HepG2 (cell line): ENCODE results near the gene COASY. TPM values are rescaled to one million over a fixed set of nuclear protein-coding genes. Genes with fewer than 3 reads are reported as not detected.
A peak's percentile ranks its signal among the peaks of the same experiment; 100 is the strongest.

Experiments
- AGO1 ChIP-seq: fragments of 200-400 bp; formaldehyde crosslinking; IDR thresholded peaks from 2 replicates; pipeline ENCODE4 v1.6.1; 2017; ENCODE audit warnings: mild to moderate bottlenecking, low read depth, low read length, moderate library complexity; ENCODE audit not compliant: poor library complexity, severe bottlenecking
- ARID5B ChIP-seq: IDR thresholded peaks from 2 replicates; pipeline ENCODE4 v1.4.0; 2020; ENCODE audit warnings: mild to moderate bottlenecking, missing genetic modification reagents
- CCAR2 ChIP-seq: fragments of 200-400 bp; formaldehyde crosslinking; optimal IDR thresholded peaks from 2 replicates; pipeline ENCODE3; 2018; ENCODE audit warnings: low read depth, mild to moderate bottlenecking, low read length, moderate library complexity
- CENPT ChIP-seq: sonication (generic); formaldehyde crosslinking; IDR thresholded peaks from 2 replicates; pipeline ENCODE4 v1.8.0; 2022; ENCODE audit warnings: low read depth, mild to moderate bottlenecking, moderate library complexity, missing genetic modification reagents
- FOXO1 ChIP-seq: sonication (generic); formaldehyde crosslinking; IDR thresholded peaks from 2 replicates; pipeline ENCODE4 v1.4.0; 2020; ENCODE audit warnings: missing genetic modification reagents
- IRX3 ChIP-seq: sonication (generic); formaldehyde crosslinking; IDR thresholded peaks from 2 replicates; pipeline ENCODE4 v1.8.1; 2023; ENCODE audit warnings: mild to moderate bottlenecking, low read depth, missing genetic modification reagents, borderline replicate concordance
- MAZ ChIP-seq, 2 experiments: sonication (generic) in 1 of 2; formaldehyde crosslinking in 1 of 2; IDR thresholded peaks; 2 replicates each; pipeline versions ENCODE4 v1.5.0 to v1.6.1; 2012 to 2020; ENCODE audit warnings: low read depth in 2 of 2, mild to moderate bottlenecking in 2 of 2, borderline replicate concordance in 1 of 2, improper control_type of control experiment in 1 of 2, low read length in 1 of 2, missing genetic modification reagents in 1 of 2, moderate library complexity in 1 of 2
- MED13 ChIP-seq: sonication (generic); formaldehyde crosslinking; IDR thresholded peaks from 2 replicates; pipeline ENCODE4 v1.5.0; 2020; ENCODE audit warnings: missing genetic modification reagents
- NAIF1 ChIP-seq: sonication (generic); formaldehyde crosslinking; IDR thresholded peaks from 2 replicates; pipeline ENCODE4 v1.5.0; 2020; ENCODE audit warnings: mild to moderate bottlenecking, missing genetic modification reagents, borderline replicate concordance
- POLR2AphosphoS2 ChIP-seq: IDR thresholded peaks from 2 replicates; pipeline ENCODE4 v1.6.1; 2011; ENCODE audit warnings: low read depth, low read length, improper control_type of control experiment
- SALL2 ChIP-seq: sonication (generic); formaldehyde crosslinking; IDR thresholded peaks from 2 replicates; pipeline ENCODE4 v1.8.1; 2023; ENCODE audit warnings: mild to moderate bottlenecking, missing genetic modification reagents, inconsistent platforms
- YEATS2 ChIP-seq: sonication (generic); formaldehyde crosslinking; IDR thresholded peaks from 2 replicates; pipeline ENCODE4 v1.4.0; 2020; ENCODE audit warnings: missing genetic modification reagents, borderline replicate concordance
- YY1 ChIP-seq: IDR thresholded peaks from 2 replicates; pipeline ENCODE4 v1.6.1; 2011; ENCODE audit warnings: low read length, low read depth, moderate library complexity, mild to moderate bottlenecking; ENCODE audit not compliant: insufficient read depth, insufficient replicate concordance
- ZMYM3 ChIP-seq: sonication (generic); formaldehyde crosslinking; IDR thresholded peaks from 2 replicates; pipeline ENCODE4 v1.5.1; 2020; ENCODE audit warnings: mild to moderate bottlenecking, missing genetic modification reagents
- ZNF274 ChIP-seq: sonication (generic); formaldehyde crosslinking; IDR thresholded peaks from 2 replicates; pipeline ENCODE4 v1.5.1; 2020; ENCODE audit warnings: mild to moderate bottlenecking, missing genetic modification reagents
- ZNF343 ChIP-seq: sonication (generic); formaldehyde crosslinking; IDR thresholded peaks from 2 replicates; pipeline ENCODE4 v1.4.0; 2020; ENCODE audit warnings: mild to moderate bottlenecking, missing genetic modification reagents
- ZNF496 ChIP-seq: sonication (generic); formaldehyde crosslinking; IDR thresholded peaks from 2 replicates; pipeline ENCODE4 v1.8.1; 2023; ENCODE audit warnings: mild to moderate bottlenecking, moderate library complexity, missing genetic modification reagents; ENCODE audit not compliant: insufficient replicate concordance
- ZNF670 ChIP-seq: sonication (generic); formaldehyde crosslinking; IDR thresholded peaks from 2 replicates; pipeline ENCODE4 v1.8.0; 2022; ENCODE audit warnings: mild to moderate bottlenecking, missing genetic modification reagents, borderline replicate concordance
- ZSCAN5A ChIP-seq: sonication (generic); formaldehyde crosslinking; IDR thresholded peaks from 2 replicates; pipeline ENCODE4 v1.8.0; 2022; ENCODE audit warnings: mild to moderate bottlenecking, missing genetic modification reagents, borderline replicate concordance
- polyA plus RNA-seq, 8 experiments: library from polyadenylated mRNA; depleted of rRNA in 3 of 8; stranded (reverse) in 7 of 8; unstranded in 1 of 8; fragments of >200 nt; fragmentation: Illumina TruSeq in 4 of 8; extraction: Trizol in 4 of 8; gene quantifications; 2 replicates each; pipeline versions ENCODE4 v1.2.1 to v1.2.3, GENCODE V29; 2011 to 2016; ENCODE audit warnings: low read depth in 4 of 8, missing spikeins in 1 of 8, mixed read lengths in 1 of 8; ENCODE audit not compliant: insufficient read depth in 1 of 8
- total RNA-seq, 5 experiments: library from RNA; depleted of rRNA; stranded (reverse); fragments of >200 nt; fragmentation: Illumina TruSeq; extraction: Trizol; gene quantifications; 2 replicates each; pipeline ENCODE4 v1.2.3, GENCODE V29; 2016; ENCODE audit warnings: low read depth in 1 of 5
- TF ChIP-seq, protein P1 (sequence below): sonication (generic); formaldehyde crosslinking; IDR thresholded peaks from 2 replicates; pipeline ENCODE4 v1.8.0; 2022; ENCODE audit warnings: mild to moderate bottlenecking, missing genetic modification reagents, moderate library complexity
- TF ChIP-seq, protein P2 (sequence below): IDR thresholded peaks from 2 replicates; pipeline ENCODE4 v1.6.1; 2016; ENCODE audit warnings: missing genetic modification reagents, missing compliant biosample characterization

The COASY gene
- total and polyA plus RNA-seq, 2 of the 13 experiments (the other 11 are each of a cell fraction or from before 2014, with no cell fraction given): 90.7 to 125 TPM

DNA sequence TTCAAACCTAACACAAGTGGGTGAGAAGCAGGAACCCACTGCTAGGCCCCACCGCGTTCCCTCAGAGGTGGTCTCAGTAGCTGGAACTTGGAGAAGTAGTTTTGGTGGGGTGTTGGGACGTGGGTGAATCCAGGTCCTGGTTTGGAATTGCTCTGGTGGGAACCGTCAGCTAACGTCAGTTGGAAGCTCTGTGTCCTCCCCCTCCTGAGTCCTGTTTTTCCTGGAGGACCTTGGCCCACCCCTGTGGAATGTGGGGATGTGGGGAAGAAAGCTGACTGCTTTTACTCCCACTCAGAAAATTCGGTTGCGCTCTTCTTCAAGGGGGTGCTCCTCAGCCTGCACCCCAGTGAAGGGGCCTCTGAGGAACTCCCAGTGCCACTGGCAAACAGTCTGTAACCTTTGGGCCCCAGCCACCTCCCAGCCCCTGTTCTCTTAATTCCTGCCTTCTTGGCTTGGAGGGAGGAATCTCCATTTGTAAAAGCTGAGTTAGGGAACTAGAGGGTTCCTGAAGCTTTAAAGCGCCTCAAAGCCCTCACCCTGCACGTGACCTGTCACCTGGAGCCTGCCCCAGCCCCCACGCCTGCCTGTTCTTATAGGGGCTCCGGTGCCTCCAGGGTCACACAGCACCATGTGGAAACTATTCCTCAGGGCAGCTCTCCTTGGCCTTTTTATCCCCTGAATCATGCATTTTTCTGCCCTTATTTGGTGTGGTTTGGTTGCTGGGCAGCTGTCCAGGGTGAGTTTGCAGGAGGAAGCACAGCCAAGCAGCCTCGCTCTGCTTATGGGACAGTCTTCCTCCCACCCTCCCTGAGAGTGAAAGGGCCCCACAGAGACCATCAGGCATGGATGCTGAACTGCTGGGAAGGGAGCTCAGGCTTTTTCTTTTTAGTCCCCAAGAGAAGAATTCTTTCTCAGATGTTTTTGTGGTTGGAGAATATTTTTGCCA lies 42.1 kb upstream of the COASY start (continued):
- no peak for TF ChIP-seq ZNF496 (CRISPR knock-in tag)
- TF ChIP-seq MED13 (CRISPR knock-in tag): no peak
- 0 out of 2 replicates have a peak, but pooled peaks have one; percentile 8 for TF ChIP-seq MAZ (IDR thresholded peaks at IDR 0.05; ENCODE audit: borderline replicate concordance, low read depth, low read length)
- TF ChIP-seq MAZ (CRISPR knock-in tag; IDR thresholded peaks at IDR 0.05; ENCODE audit: low read depth): no peak
- no peak for TF ChIP-seq POLR2AphosphoS2
- no peak for TF ChIP-seq NAIF1 (CRISPR knock-in tag)
- TF ChIP-seq ZNF274: 0 out of 2 replicates have a peak, but pooled peaks have one; percentile 38
- no peak for TF ChIP-seq ZMYM3
- no peak for TF ChIP-seq ZNF343 (CRISPR knock-in tag)
- no peak for TF ChIP-seq SALL2
- no peak for TF ChIP-seq IRX3 (CRISPR knock-in tag)
- no peak for TF ChIP-seq FOXO1 (CRISPR knock-in tag)
- TF ChIP-seq ZSCAN5A (CRISPR knock-in tag): no peak
- TF ChIP-seq, protein P1, sequence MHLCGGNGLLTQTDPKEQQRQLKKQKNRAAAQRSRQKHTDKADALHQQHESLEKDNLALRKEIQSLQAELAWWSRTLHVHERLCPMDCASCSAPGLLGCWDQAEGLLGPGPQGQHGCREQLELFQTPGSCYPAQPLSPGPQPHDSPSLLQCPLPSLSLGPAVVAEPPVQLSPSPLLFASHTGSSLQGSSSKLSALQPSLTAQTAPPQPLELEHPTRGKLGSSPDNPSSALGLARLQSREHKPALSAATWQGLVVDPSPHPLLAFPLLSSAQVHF (CRISPR knock-in tag): no peak
- TF ChIP-seq CCAR2: no peak
- TF ChIP-seq YY1: no peak
- TF ChIP-seq ARID5B (CRISPR knock-in tag): peak; percentile 56; the same call in 1 of the 2 replicates
- no peak for TF ChIP-seq AGO1
- TF ChIP-seq YEATS2 (CRISPR knock-in tag): 0 out of 2 replicates have a peak, but pooled peaks have one; percentile 28
- TF ChIP-seq, protein P2, sequence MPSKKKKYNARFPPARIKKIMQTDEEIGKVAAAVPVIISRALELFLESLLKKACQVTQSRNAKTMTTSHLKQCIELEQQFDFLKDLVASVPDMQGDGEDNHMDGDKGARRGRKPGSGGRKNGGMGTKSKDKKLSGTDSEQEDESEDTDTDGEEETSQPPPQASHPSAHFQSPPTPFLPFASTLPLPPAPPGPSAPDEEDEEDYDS (CRISPR knock-in tag): peak; percentile 64; the same call in 1 of the 2 replicates
- TF ChIP-seq ZNF670 (CRISPR knock-in tag): no peak
- no peak for TF ChIP-seq CENPT (CRISPR knock-in tag)
